GM13977 (cell line): ENCODE results near the gene AGAP2.

Source experiments
- DNase-seq: peaks from one replicate; pipeline ENCODE4 v3.0.0; 2012; ENCODE audit warnings: low spot score
- CTCF ChIP-seq: IDR thresholded peaks from 2 replicates; pipeline ENCODE4 v1.5.1; 2012; ENCODE audit warnings: mild to moderate bottlenecking, control low read depth; ENCODE audit not compliant: insufficient read depth; ENCODE audit errors: extremely low read depth, missing control alignments
- in situ Hi-C: fragments of 300-500 bp; cut with MboI; formaldehyde crosslinking; loops from one replicate; pipeline ENCODE4 v1.12.0; 2022; ENCODE audit warnings: low sequenced_read_pairs, low pct_unique_long_range_greater_than_20kb, mixed read lengths, inconsistent platforms; ENCODE audit not compliant: unreplicated experiment

Gene AGAP2

GRCh38 chr12:57754411-57755193 is 16.1 kb upstream of the AGAP2 start, which contains the start of gene MARCHF9:
TSS of gene MARCHF9 (plus strand) at chr12:57755103. CDS start at chr12:57755529, 426 bp downstream.
- no peak for TF ChIP-seq CTCF
- peak; percentile 93 for DNase-seq
- in situ Hi-C loops: no loop called here

GRCh38 chr12:57753756-57754337 is 15.3 kb upstream of the AGAP2 start:
- TF ChIP-seq CTCF: no peak
- in situ Hi-C loops: no loop called here
- DNase-seq: no peak

GRCh38 chr12:57752668-57753000 is 14.1 kb upstream of the AGAP2 start:
- TF ChIP-seq CTCF: no peak
- no peak for DNase-seq
- in situ Hi-C loops: no loop called here

GRCh38 chr12:57751788-57752667 is 13.5 kb upstream of the AGAP2 start, which contains the start of gene CDK4:
TSS of gene CDK4 (minus strand) at chr12:57752310. CDS start at chr12:57751717, 593 bp downstream.
- peak; percentile 98 for DNase-seq
- no peak for TF ChIP-seq CTCF
- in situ Hi-C loops: no loop called here

GRCh38 chr12:57751432-57751787 is 12.9 kb upstream of the AGAP2 start:
- in situ Hi-C loops: no loop called here
- TF ChIP-seq CTCF: no peak
- DNase-seq: no peak
